Tibial nerve (tissue), 4 donors: ENCODE measurements around the gene RAB5A.

ENCODE experiments used
- CTCF ChIP-seq, 5 experiments: fragments of 200-600 bp in 3 of 5; fragments of 450-650 bp in 2 of 5; sonication (generic) in 3 of 5; IDR thresholded peaks; one replicate each; pipeline ENCODE4 v1.5.1; 2016 to 2019; ENCODE audit warnings: antibody characterized with exemption in 5 of 5, mild to moderate bottlenecking in 3 of 5, moderate library complexity in 2 of 5
- EP300 ChIP-seq, 2 donors: sonication (generic); formaldehyde crosslinking; IDR thresholded peaks; one replicate each; pipeline ENCODE4 v1.6.1; 2017; ENCODE audit warnings: antibody characterized with exemption in 2 of 2, mild to moderate bottlenecking in 1 of 2
- POLR2A ChIP-seq, 2 donors: fragments of 450-650 bp; IDR thresholded peaks; one replicate each; pipeline ENCODE4 v1.6.1; 2017; ENCODE audit warnings: antibody characterized with exemption in 2 of 2, mild to moderate bottlenecking in 2 of 2, moderate library complexity in 2 of 2

- TF ChIP-seq CTCF (IDR thresholded peaks at IDR 0.05): no peak
- TF ChIP-seq POLR2A (IDR thresholded peaks at IDR 0.05): no peak
- TF ChIP-seq EP300 (IDR thresholded peaks at IDR 0.05): no peak
Observed at GRCh38 chr3:19903649-19904048, 43.2 kb upstream of the RAB5A start.
